Fibroblast of villous mesenchyme (primary cell): ENCODE results near the gene TMEM244. TPM values are rescaled to one million over a fixed set of nuclear protein-coding genes. Genes with fewer than 3 reads are reported as not detected.

ENCODE experiments used
- DNase-seq: peaks from one replicate; pipeline ENCODE4 v3.0.0-alpha.2; 2010; ENCODE audit warnings: low read depth
- H3K4me3 ChIP-seq: 2 replicates; pipeline ENCODE4 v1.5.1; 2011; ENCODE audit warnings: low read depth, mild to moderate bottlenecking, low read length
- small RNA-seq: library from RNA; depleted of rRNA; stranded (forward); fragments of <200 nt; gene quantifications from one replicate; pipeline ENCODE3, GENCODE V24; 2012
- total RNA-seq: library from RNA; depleted of rRNA; stranded (reverse); fragments of >200 nt; gene quantifications from 2 replicates; pipeline ENCODE4 v1.2.3, GENCODE V29; 2012
- TF ChIP-seq, protein P1 (sequence below): IDR thresholded peaks from 2 replicates; pipeline ENCODE4 v1.5.1; 2012; ENCODE audit warnings: low read depth, mild to moderate bottlenecking, low read length; ENCODE audit not compliant: insufficient read depth

TMEM244 gene
- total RNA-seq, 1 donor: not detected

DNA sequence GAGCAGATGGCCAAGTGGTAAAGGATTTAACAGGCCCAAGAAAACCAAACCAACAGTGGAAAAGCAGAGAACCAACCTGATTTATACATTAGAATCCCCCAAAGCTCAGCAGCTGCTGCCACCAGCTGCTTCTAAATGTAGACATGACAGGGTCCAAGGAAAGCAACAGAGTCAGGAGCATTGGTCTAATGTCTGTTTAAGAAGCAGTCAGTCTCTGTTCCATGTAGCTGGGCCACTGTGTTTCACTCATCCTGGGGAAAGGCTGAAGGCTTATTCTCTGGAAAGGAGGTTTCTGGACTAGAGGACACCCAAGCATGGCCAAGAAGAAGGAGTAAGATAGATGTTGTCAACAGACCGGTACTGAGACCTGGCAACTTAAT lies 75.4 kb downstream of the TMEM244 start:
- no peak for DNase-seq
- H3K4me3 ChIP-seq: no peak overlapping the region

DNA sequence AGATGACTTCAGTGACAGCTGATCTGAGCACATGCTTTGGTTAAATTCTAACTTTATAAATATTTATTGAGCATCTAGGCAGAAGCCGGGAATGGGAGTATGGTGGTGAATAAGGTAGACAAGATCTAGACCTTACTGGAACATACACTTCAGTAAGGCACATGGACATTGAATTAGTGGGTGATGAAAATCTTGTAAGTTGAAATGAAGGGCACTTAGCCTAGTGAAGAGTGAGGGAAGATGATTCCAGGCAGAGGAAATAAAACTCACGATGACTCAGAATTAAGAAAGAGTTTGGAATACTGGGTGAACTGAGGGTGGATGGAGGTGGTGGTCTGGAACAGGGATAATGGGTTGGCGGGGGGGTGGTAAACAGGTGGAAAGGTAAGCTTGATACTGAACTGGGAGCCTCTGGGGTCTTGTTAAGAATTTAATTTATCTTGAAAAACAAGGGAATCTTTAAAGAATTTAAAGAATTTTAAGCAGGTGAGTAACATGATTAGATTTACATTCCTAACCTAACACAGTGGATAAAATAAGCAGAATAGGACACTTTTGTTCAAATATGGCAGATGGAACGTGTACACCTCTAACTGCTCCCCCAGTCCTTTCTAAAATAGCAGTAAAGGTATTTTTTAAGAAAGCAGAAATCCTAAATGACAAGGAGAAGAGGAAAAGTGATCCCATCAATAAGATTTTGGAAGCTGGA lies 75.9 kb downstream of the TMEM244 start:
- TF ChIP-seq, protein P1, sequence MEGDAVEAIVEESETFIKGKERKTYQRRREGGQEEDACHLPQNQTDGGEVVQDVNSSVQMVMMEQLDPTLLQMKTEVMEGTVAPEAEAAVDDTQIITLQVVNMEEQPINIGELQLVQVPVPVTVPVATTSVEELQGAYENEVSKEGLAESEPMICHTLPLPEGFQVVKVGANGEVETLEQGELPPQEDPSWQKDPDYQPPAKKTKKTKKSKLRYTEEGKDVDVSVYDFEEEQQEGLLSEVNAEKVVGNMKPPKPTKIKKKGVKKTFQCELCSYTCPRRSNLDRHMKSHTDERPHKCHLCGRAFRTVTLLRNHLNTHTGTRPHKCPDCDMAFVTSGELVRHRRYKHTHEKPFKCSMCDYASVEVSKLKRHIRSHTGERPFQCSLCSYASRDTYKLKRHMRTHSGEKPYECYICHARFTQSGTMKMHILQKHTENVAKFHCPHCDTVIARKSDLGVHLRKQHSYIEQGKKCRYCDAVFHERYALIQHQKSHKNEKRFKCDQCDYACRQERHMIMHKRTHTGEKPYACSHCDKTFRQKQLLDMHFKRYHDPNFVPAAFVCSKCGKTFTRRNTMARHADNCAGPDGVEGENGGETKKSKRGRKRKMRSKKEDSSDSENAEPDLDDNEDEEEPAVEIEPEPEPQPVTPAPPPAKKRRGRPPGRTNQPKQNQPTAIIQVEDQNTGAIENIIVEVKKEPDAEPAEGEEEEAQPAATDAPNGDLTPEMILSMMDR: no peak
- H3K4me3 ChIP-seq: no peak overlapping the region
- no peak for DNase-seq

More for the DNA sequence above, 75.4 kb downstream of the TMEM244 start:
- TF ChIP-seq, protein P1: no peak

Small RNA genes lying within 50 kb of the gene (small RNA-seq; reads per million reads assigned to genes)
- gene AL451046.2: not detected

Other genes with a start within 250 kb of the TMEM244 start
- 30.9 and 47.1 TPM in 2 replicates for gene ARHGAP18, start 151.1 kb downstream of the TMEM244 start, total RNA-seq
- gene L3MBTL3, start 157.3 kb upstream of the TMEM244 start, total RNA-seq: 14.8 and 16.8 TPM in 2 replicates